NT2/D1 (cell line): ENCODE data around the gene EPHA1.
"Not testable (repeated sequence)": the region's sequence is repeated elsewhere in the genome, so short reads cannot be mapped to it uniquely, and the experiment has no call there.

ENCODE experiments used
- DNase-seq: peaks from one replicate; pipeline ENCODE4 v3.0.0-alpha.2; 2011; ENCODE audit warnings: low read depth, low spot score
- H3K27me3 ChIP-seq: 2 replicates; pipeline ENCODE4 v1.6.0; 2011; ENCODE audit warnings: mild to moderate bottlenecking; ENCODE audit not compliant: insufficient read length, insufficient read depth
- H3K36me3 ChIP-seq: 2 replicates; pipeline ENCODE4 v1.6.1; 2011; ENCODE audit warnings: mild to moderate bottlenecking, low read length, mixed read lengths; ENCODE audit not compliant: insufficient read depth, insufficient read length
- H3K4me1 ChIP-seq: 2 replicates; pipeline ENCODE4 v1.5.1; 2011; ENCODE audit not compliant: insufficient read depth, insufficient read length
- H3K4me3 ChIP-seq: 2 replicates; pipeline ENCODE4 v1.5.1; 2011; ENCODE audit warnings: low read depth; ENCODE audit not compliant: insufficient read length
- H3K9ac ChIP-seq: 2 replicates; pipeline ENCODE4 v1.6.0; 2011; ENCODE audit warnings: low read depth; ENCODE audit not compliant: insufficient read length
- H3K9me3 ChIP-seq: 2 replicates; pipeline ENCODE4 v1.5.1; 2011; ENCODE audit warnings: mild to moderate bottlenecking, low read length; ENCODE audit not compliant: insufficient read depth
- SUZ12 ChIP-seq: IDR thresholded peaks from 2 replicates; pipeline ENCODE4 v1.6.1; 2011; ENCODE audit not compliant: insufficient read length, insufficient read depth; ENCODE audit errors: extremely low read depth
- YY1 ChIP-seq: IDR thresholded peaks from 2 replicates; pipeline ENCODE4 v1.6.1; 2011; ENCODE audit not compliant: insufficient read length, insufficient read depth
- ZNF274 ChIP-seq: IDR thresholded peaks from 2 replicates; pipeline ENCODE4 v1.6.1; 2011; ENCODE audit warnings: mild to moderate bottlenecking, low read depth, low read length

Gene EPHA1

GRCh38 chr7:143408252-143408685 lies 387 bp downstream of the EPHA1 start:
- Histone ChIP-seq H3K9me3 (no peaks in the 10 kb centered on the region), H3K27me3 (no peaks in the 10 kb centered on the region), H3K9ac (peak overlapping the region; percentile 89), H3K4me1 (peaks cover 4% of the 10 kb centered on the region), H3K36me3 (no peaks in the 10 kb centered on the region), H3K4me3 (peak overlapping the region; percentile 86)
- DNase-seq: no peak
- TF ChIP-seq ZNF274 (no peak), YY1 (no peak)

- peak overlapping the region; percentile 86 for H3K4me3 ChIP-seq
- H3K27me3 ChIP-seq: no peaks in the 10 kb centered on the region
- peaks cover 4% of the 10 kb centered on the region for H3K4me1 ChIP-seq
- no peaks in the 10 kb centered on the region for H3K36me3 ChIP-seq
- TF ChIP-seq SUZ12 (no peak), ZNF274 (no peak), YY1 (no peak)
- H3K9me3 ChIP-seq: no peaks in the 10 kb centered on the region
- no peak for DNase-seq
- H3K9ac ChIP-seq: peak overlapping the region; percentile 89
These were observed 1.1 kb downstream of the EPHA1 start for GRCh38 chr7:143407287-143408251.

DNA sequence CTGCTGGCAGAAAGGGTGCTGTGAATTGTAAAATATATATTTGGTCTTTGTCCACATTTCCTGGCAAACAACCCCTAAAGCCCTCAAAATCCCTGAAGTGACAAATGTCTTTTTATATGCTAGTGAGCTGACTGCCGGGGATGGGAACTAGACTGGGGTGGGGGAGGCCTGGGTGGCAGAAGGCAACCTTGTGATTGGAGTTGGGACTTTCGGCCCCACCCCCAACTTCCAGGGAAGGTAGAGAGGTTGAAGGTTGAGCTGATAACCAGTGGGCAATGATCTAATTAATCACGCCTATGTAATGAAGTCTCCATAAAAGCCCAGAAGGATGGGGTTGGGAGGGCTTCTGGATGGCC lies 2.7 kb downstream of the EPHA1 start:
- H3K36me3 ChIP-seq: peaks cover 5% of the 10 kb centered on the region
- H3K9me3 ChIP-seq: no peaks in the 10 kb centered on the region
- peak; percentile 81 for DNase-seq
- no peaks in the 10 kb centered on the region for H3K27me3 ChIP-seq
- TF ChIP-seq YY1: no peak
- TF ChIP-seq SUZ12: no peak
- no peak for TF ChIP-seq ZNF274
- H3K9ac ChIP-seq: peak overlapping the region; percentile 26
- no peak overlapping the region for H3K4me3 ChIP-seq
- peaks cover 4% of the 10 kb centered on the region for H3K4me1 ChIP-seq

DNA sequence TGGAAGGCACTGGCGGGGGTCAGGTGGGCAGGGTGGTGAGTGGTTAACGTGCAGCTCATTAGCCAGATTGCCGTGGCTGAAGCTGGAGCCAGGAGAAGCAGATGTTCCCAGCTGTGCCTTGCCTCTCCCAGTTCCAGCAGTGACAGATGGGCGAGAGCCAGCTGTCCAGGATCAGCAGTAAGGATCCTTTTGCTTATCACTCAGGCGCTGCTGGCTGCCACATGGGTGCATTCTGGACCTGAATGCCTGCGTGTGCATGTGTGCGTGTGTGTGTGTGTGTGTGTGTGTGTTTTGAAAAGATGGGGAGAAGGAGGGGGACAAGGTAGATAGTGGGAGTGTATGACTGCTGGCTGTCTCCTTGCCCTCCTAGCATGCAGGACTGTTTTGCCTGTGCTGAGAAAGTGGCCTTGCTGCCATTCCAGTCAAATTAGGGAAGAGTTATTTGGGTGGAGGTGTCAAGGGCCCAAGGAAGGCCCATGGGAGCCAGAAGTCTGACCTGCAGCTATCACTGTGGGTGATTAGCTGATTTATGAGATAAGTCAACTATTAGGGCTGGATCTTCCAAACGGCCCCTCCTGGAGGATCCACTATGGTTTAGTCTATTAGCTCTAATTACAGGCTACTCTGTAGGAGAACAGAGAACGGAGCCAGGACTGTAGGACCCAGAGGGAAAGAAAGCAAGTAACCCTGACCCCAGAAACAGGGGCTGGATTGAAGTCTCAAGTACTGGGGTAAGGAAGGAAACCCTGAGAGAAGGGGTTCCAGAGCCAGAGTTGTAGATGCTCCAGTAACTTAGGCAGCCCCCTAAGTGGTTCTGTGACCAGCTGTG lies 3.3 kb downstream of the EPHA1 start:
- DNase-seq: no peak
- no peaks in the 10 kb centered on the region for H3K27me3 ChIP-seq

GRCh38 chr7:143402233-143402632 lies 6.4 kb downstream of the EPHA1 start:
- not testable (repeated sequence) for H3K27me3 ChIP-seq, H3K9ac ChIP-seq, H3K4me1 ChIP-seq, DNase-seq, H3K4me3 ChIP-seq, H3K9me3 ChIP-seq
- peaks cover 34% of the 10 kb centered on the region for H3K36me3 ChIP-seq

More for the DNA sequence above, 3.3 kb downstream of the EPHA1 start:
- peak overlapping the region; percentile 26 for H3K9ac ChIP-seq
- H3K4me1 ChIP-seq: peaks cover 4% of the 10 kb centered on the region
- H3K36me3 ChIP-seq: peaks cover 10% of the 10 kb centered on the region
- no peaks in the 10 kb centered on the region for H3K9me3 ChIP-seq
- no peak for TF ChIP-seq YY1
- TF ChIP-seq SUZ12: no peak
- no peak for TF ChIP-seq ZNF274
- no peak overlapping the region for H3K4me3 ChIP-seq

DNA sequence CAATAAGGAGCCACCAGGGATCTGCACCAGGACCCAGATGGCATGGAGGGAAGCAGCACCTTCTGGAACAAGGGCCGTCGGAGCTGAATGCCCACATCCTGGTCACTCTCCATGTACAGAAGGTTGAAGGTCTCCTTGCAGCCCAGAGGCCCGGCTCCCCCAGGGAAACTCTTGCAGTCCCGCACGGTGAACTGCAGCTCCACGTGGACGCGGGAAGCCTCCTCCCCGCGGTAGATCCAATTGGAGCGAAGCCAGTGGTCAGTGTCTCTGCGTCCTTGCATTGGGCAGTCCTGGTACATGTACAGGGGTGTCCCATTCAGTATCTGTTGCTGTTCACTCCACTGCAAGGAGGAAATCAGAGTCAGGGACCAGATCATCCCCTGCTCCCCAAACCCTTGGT lies 7.4 kb downstream of the EPHA1 start:
- H3K9ac ChIP-seq: no peak overlapping the region
- TF ChIP-seq ZNF274: no peak
- H3K27me3 ChIP-seq: no peaks in the 10 kb centered on the region
- no peak overlapping the region for H3K4me3 ChIP-seq
- no peaks in the 10 kb centered on the region for H3K9me3 ChIP-seq
- peaks cover 43% of the 10 kb centered on the region for H3K36me3 ChIP-seq
- DNase-seq: no peak
- H3K4me1 ChIP-seq: no peaks in the 10 kb centered on the region

- H3K27me3 ChIP-seq: no peaks in the 10 kb centered on the region
- peaks cover 56% of the 10 kb centered on the region for H3K36me3 ChIP-seq
- H3K4me1 ChIP-seq: no peaks in the 10 kb centered on the region
- no peak overlapping the region for H3K9ac ChIP-seq
- no peaks in the 10 kb centered on the region for H3K9me3 ChIP-seq
- TF ChIP-seq ZNF274 (no peak), YY1 (no peak), SUZ12 (no peak)
- no peak overlapping the region for H3K4me3 ChIP-seq
- DNase-seq: no peak
These were observed 9.0 kb downstream of the EPHA1 start for GRCh38 chr7:143399642-143400041.
